Right lobe of liver (tissue), 6 donors: ENCODE measurements around the gene RIMS4. TPM values are rescaled to one million over a fixed set of nuclear protein-coding genes. Genes with fewer than 3 reads are reported as not detected.

Source experiments
- ATAC-seq, 4 donors: fragments of 200-7000 bp; cut with Tn5 transposase; one replicate each; pipeline ENCODE4 v1.9.1; 2020; ENCODE audit warnings: mild to moderate bottlenecking in 4 of 4, moderate library complexity in 4 of 4
- DNase-seq, 3 donors: peaks; one replicate each; pipeline ENCODE4 v3.0.0-alpha.2; 2020
- H3K27ac ChIP-seq, 3 donors: fragments of 200-600 bp; one replicate each; pipeline ENCODE4 v1.8.0; 2022
- H3K27me3 ChIP-seq, 2 donors: fragments of 200-600 bp; one replicate each; pipeline ENCODE4 v1.8.0; 2022
- H3K36me3 ChIP-seq, 4 donors: fragments of 200-600 bp; sonication (generic) in 1 of 4; one replicate each; pipeline versions ENCODE4 v1.5.1 to v1.8.0; 2017 to 2022; ENCODE audit warnings: control low read depth in 1 of 4
- H3K4me1 ChIP-seq, 4 donors: fragments of 200-600 bp; sonication (generic) in 1 of 4; one replicate each; pipeline versions ENCODE4 v1.5.1 to v1.8.0; 2017 to 2022; ENCODE audit warnings: control low read depth in 1 of 4
- H3K4me3 ChIP-seq, 3 donors: fragments of 200-600 bp; one replicate each; pipeline ENCODE4 v1.8.0; 2022
- H3K9me3 ChIP-seq, 4 donors: fragments of 200-600 bp; sonication (generic) in 1 of 4; one replicate each; pipeline versions ENCODE4 v1.5.1 to v1.8.0; 2017 to 2022; ENCODE audit warnings: control low read depth in 1 of 4
- POLR2A ChIP-seq: fragments of 450-650 bp; IDR thresholded peaks from one replicate; pipeline ENCODE4 v1.6.1; 2017; ENCODE audit warnings: antibody characterized with exemption, mild to moderate bottlenecking
- WGBS: methylation state at CpG from one replicate; pipeline ENCODE4 v1.1.6; 2018; ENCODE audit warnings: low coverage, low lambda C conversion rate; ENCODE audit not compliant: insufficient coverage; ENCODE audit errors: missing lambda C conversion rate; 5-methylcytosine and 5-hydroxymethylcytosine counted together
- intact Hi-C, 2 donors: fragments of 100-400 bp; cut with DNase I; formaldehyde crosslinking; loops; one replicate each; pipeline versions ENCODE4 v1.11.2 to v1.14.1; 2022
- total RNA-seq, 6 experiments: library from RNA; depleted of rRNA in 2 of 6; stranded (reverse); fragments of >200 nt in 2 of 6; fragmentation: NEBNext Ultra II Directional in 3 of 6; extraction: Animal tissue kit (Norgen Biotek cat#: 25700) in 3 of 6; gene quantifications; one replicate each; pipeline versions ENCODE4 v1.1.0 to v1.2.4, GENCODE V29; 2016 to 2023
- TF ChIP-seq, protein P1 (sequence below), 4 donors: fragments of 200-600 bp in 3 of 4; fragments of 450-650 bp in 1 of 4; IDR thresholded peaks; one replicate each; pipeline versions ENCODE4 v1.5.1 to v1.8.0; 2016 to 2022; ENCODE audit warnings: antibody characterized with exemption in 4 of 4, mild to moderate bottlenecking in 2 of 4
- donor health status: DM: no; HTN: yes; CAD: no.
- donor health status: DM: no; HTN: no; CAD: no.
- donor health status: DM: no; HTN: no; CAD: no.
- donor health status: DM: no; HTN: yes; CAD: no.
- donor health status: DM: no; HTN: yes; CAD: no.

The RIMS4 gene
- total RNA-seq, 6 experiments from 2014 or later: not detected

- Histone ChIP-seq H3K9me3 (no peaks in the 10 kb centered on the region), H3K27ac (no peak overlapping the region), H3K36me3 (no peaks in the 10 kb centered on the region), H3K27me3 (no peaks in the 10 kb centered on the region), H3K4me1 (no peaks in the 10 kb centered on the region), H3K4me3 (no peak overlapping the region)
- ATAC-seq (no peak), DNase-seq (no peak)
- TF ChIP-seq, protein P1, sequence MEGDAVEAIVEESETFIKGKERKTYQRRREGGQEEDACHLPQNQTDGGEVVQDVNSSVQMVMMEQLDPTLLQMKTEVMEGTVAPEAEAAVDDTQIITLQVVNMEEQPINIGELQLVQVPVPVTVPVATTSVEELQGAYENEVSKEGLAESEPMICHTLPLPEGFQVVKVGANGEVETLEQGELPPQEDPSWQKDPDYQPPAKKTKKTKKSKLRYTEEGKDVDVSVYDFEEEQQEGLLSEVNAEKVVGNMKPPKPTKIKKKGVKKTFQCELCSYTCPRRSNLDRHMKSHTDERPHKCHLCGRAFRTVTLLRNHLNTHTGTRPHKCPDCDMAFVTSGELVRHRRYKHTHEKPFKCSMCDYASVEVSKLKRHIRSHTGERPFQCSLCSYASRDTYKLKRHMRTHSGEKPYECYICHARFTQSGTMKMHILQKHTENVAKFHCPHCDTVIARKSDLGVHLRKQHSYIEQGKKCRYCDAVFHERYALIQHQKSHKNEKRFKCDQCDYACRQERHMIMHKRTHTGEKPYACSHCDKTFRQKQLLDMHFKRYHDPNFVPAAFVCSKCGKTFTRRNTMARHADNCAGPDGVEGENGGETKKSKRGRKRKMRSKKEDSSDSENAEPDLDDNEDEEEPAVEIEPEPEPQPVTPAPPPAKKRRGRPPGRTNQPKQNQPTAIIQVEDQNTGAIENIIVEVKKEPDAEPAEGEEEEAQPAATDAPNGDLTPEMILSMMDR (IDR thresholded peaks at IDR 0.05): no peak
- TF ChIP-seq POLR2A: no peak
- intact Hi-C loops: no loop called here
- WGBS: 17% methylated on average over 1 of the region's 3 CpGs
Measured at GRCh38 chr20:44761423-44761822, 48.9 kb downstream of the RIMS4 start.

- TF ChIP-seq POLR2A: no peak
- TF ChIP-seq, protein P1 (IDR thresholded peaks at IDR 0.05): no peak
- no peaks in the 10 kb centered on the region for H3K4me1 ChIP-seq
- no peak overlapping the region for H3K27ac ChIP-seq
- 75% methylated on average over 1 of the region's 1 CpG for WGBS
- DNase-seq (no peak), ATAC-seq (no peak)
- H3K4me3 ChIP-seq: no peak overlapping the region
- no peaks in the 10 kb centered on the region for H3K36me3 ChIP-seq
- intact Hi-C loops: loop anchor here (10.0 kb wide), 1 partner anchor 105 kb away; no protein-coding TSS in a partner anchor
- H3K27me3 ChIP-seq: no peaks in the 10 kb centered on the region
- no peaks in the 10 kb centered on the region for H3K9me3 ChIP-seq
Measured at GRCh38 chr20:44759595-44759994, 50.8 kb downstream of the RIMS4 start.

GRCh38 chr20:44758247-44759101 lies 51.9 kb downstream of the RIMS4 start:
- no peak overlapping the region for H3K27ac ChIP-seq
- no peaks in the 10 kb centered on the region for H3K9me3 ChIP-seq
- no peak overlapping the region for H3K4me3 ChIP-seq
- WGBS: 31% methylated on average over 9 of the region's 10 CpGs
- H3K27me3 ChIP-seq: no peaks in the 10 kb centered on the region
- H3K36me3 ChIP-seq: no peaks in the 10 kb centered on the region
- H3K4me1 ChIP-seq: no peaks in the 10 kb centered on the region
- intact Hi-C loops: loop anchor here (10.0 kb wide), 1 partner anchor 106 kb away; no protein-coding TSS in a partner anchor
- ATAC-seq (no peak), DNase-seq (no peak)
- TF ChIP-seq, protein P1 (IDR thresholded peaks at IDR 0.05): no peak
- no peak for TF ChIP-seq POLR2A

DNA sequence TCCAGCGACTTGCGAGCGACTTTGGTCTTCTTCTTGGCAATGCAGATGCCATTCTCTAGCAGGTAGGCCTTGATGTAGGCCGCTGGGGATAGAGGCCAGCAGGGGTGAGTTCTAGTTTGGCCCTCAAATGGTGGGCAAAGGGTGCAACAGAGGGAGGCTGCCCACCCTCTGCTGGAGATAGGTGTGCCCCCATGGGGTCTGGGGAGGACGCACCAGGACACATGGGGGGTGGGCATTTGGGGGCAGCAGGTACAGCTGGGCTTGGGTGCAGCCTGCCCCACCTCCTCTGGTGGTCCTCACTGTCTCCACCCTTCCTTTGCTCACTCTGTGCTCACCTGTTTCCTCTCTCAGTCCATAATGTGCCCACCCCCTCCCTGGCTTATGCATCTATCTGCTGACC lies 53.4 kb downstream of the RIMS4 start:
- Histone ChIP-seq H3K27ac (no peak overlapping the region), H3K36me3 (no peaks in the 10 kb centered on the region), H3K4me3 (no peak overlapping the region), H3K9me3 (no peaks in the 10 kb centered on the region), H3K27me3 (no peaks in the 10 kb centered on the region), H3K4me1 (no peaks in the 10 kb centered on the region)
- intact Hi-C loops: loop anchor here (10.0 kb wide), 1 partner anchor 108 kb away; no protein-coding TSS in a partner anchor
- DNase-seq (no peak), ATAC-seq (no peak)
- WGBS: 85% methylated on average over 4 of the region's 5 CpGs
- TF ChIP-seq POLR2A: no peak
- TF ChIP-seq, protein P1 (IDR thresholded peaks at IDR 0.05): no peak
